HG03571 (cell line): ENCODE measurements around the gene CRIP2.

Source experiments
- ATAC-seq: cut with Tn5 transposase; IDR thresholded peaks from one replicate; pipeline ENCODE4 v1.9.1; 2021; ENCODE audit not compliant: unreplicated experiment

CRIP2 gene

DNA sequence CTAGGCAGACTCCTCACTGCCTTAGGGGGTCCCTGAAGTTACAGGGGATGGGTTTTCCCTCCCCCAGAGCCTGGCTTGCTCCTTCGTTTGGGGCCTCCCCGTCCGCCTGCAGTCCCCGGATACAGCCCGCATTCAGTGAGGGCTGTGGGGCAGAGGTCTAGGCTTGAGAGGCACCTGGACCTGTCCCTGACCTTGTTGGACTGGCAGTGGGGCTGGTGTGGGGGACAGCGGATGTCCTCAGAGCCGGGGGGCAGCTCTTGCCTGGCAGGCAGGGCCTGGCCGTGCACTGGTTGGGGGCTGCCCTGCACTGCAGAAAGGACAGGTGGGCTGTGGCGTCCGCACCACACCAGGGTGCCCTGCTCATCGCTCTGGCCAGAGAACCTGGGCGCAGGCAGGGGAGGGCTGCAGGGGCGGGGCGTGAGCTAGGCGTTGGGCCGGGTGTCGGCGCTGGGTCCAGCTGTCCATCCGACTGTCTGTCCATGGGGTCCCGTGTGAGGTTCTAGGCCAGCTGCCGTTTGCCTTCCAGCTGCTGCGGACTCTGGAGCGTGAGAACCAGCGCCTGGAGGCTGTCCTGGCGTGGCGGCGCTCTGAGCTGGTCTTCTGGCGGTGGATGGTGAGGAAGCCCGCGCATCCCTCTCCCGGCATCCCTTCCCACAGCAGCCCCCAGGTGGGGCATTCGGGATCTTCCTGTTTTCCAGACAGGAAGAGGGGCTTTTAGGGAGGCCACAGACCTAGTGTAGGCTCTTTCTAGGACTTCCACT, 22.4 kb downstream of the CRIP2 start:
- no peak for ATAC-seq

- ATAC-seq, result no peak
Observed at GRCh38 chr14:105497671-105498429, 23.2 kb downstream of the CRIP2 start.

- no peak for ATAC-seq
Observed at GRCh38 chr14:105498430-105499255, 24.0 kb downstream of the CRIP2 start.

GRCh38 chr14:105499256-105500035, 24.8 kb downstream of the CRIP2 start:
- no peak for ATAC-seq

- no peak for ATAC-seq
Observed at GRCh38 chr14:105500036-105500725, 25.6 kb downstream of the CRIP2 start.

DNA sequence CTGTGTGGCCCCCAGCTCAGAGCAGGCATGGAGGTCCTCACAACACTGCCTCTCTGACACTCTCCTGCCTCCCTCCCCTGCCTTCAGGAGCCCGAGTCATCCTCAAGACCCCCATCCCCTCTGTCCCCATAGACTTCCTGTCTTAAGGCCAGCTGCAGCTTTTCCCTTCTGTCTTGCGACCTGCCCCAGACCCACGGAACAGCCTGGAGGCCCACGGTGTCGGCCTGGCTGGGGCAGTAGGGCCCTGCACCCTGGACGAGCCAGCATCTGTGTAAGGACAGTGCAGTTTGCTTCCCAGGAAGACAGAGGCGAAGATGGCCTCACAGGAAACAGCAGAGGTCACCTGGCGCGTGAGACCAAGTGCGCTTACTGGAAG, 26.1 kb downstream of the CRIP2 start:
- no peak for ATAC-seq

- no peak for ATAC-seq
Observed at GRCh38 chr14:105501504-105502291, 27.1 kb downstream of the CRIP2 start.

- ATAC-seq, result no peak
Observed at GRCh38 chr14:105502446-105503295, 28.1 kb downstream of the CRIP2 start.

DNA sequence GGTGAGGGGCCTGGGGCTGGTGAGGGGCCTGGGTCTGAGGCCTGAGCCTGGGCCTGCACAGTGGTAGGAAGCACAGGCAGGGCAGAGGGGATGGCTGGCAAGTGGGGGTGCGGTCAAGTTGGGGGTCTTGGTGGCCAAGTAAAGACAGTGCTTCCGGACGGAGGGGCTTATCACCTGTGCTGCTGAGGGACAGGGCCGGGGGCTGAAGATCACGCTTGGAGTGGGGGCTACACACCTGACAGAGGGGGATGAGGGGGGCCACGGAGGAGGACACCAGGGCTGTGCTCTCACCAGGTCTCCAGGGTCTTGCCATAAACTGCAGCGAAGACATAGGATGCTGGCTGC, 28.6 kb downstream of the CRIP2 start:
- ATAC-seq, result no peak

GRCh38 chr14:105503935-105504692, 29.5 kb downstream of the CRIP2 start:
- no peak for ATAC-seq

GRCh38 chr14:105505101-105505500, 30.5 kb downstream of the CRIP2 start:
- no peak for ATAC-seq

- ATAC-seq, result no peak
Observed at GRCh38 chr14:105507247-105507646, 32.6 kb downstream of the CRIP2 start.

DNA sequence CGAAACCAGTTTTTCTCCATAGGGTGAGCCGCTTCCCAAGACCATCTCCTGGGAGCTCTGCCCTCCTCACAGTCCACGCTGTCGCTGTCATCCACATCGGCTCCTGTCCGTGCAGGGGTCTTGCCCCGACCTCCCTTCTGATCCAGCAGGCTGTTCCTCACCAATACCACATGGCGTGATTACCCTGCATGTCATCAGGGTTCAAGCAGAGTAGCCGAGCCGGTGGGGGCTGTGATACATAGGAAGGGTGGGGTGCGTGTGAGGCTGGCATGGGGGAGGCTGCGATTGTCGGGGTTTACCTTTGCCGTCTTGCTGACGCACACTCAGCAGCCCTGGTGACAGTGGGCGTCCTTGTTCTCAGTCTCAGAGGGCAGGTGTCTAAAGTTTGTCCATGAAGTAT, 33.4 kb downstream of the CRIP2 start:
- ATAC-seq, result no peak

DNA sequence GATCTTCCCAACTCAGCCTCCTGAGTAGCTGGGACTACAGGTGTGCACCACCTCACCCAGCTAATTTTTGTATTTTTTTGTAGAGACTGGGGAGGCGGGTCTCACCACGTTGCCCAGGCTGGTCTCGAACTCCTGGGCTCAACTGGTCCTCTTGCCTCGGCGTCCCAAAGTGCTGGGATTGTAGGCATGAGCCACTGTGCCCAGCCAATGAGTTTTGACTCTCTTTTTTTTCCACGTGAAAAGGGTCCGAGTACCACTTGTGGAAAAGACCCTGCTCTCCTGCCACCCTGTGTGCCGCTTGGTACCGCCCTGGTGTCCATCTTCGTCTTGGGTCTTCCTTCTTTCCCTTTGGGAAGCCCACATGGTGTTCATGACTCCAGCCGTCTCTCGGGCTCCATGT, 34.0 kb downstream of the CRIP2 start:
- no peak for ATAC-seq

DNA sequence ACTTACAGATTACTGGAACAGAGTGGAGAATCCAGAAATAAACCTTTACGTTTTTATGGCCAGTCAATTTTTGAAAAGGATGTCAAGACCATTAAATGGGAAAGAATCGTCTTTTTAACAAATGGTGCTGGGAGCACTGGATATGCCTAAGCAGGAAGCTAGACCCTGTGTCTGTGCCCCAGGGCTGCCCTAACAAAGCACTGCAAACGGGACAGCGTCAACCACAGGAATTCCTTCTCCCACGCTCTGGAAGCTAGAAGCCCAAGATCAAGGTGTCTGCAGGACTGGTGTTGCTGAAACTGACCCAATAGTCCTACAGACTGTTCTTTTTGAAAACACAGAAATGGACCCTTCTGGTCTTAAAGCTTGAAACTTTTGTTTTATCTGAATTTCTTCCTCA, 42.5 kb downstream of the CRIP2 start:
- ATAC-seq, result no peak

DNA sequence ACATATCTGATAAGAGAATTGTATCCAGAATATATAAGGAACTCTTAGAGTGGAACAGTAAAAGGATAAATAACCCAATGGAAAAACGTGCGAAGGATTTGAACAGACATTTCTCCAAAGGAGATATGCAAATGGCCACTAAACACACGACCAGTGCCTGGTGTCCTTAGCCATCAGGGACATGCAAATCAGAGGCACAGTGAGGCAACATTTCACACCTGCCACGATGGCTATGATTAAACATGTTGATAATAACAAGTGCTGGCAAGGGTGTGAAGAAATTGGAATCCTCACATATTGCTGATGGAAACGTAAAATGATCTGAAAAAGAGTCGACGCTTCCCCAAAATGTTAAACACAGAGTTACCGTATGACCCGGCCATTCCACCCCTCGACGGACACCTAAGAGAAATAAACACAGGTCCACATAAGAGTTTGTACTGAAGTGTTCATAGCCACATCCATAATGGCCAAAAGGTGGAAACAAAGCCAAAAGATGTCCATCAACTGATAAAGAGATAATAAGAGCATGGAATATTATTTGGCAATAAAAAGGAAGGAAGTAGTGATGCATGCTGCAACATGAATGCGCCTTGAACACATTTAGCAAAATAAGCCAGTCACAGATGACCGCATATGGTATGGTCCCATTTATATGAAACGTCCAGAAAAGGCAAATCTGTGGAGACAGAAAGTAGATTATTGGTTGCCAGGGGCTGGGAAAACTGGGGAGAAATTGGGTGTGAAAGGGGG, 45.5 kb downstream of the CRIP2 start:
- no peak for ATAC-seq

GRCh38 chr14:105525326-105525725, 50.7 kb downstream of the CRIP2 start:
- ATAC-seq, result no peak
